HepG2 (cell line): Measurements from ENCODE around the gene NEMF. TPM values are rescaled to one million over a fixed set of nuclear protein-coding genes. Genes with fewer than 3 reads are reported as not detected.
A peak's percentile ranks its signal among the peaks of the same experiment; 100 is the strongest.

ENCODE experiments used
- AGO2 ChIP-seq: fragments of 200-400 bp; formaldehyde crosslinking; optimal IDR thresholded peaks from 2 replicates; pipeline ENCODE3; 2017; ENCODE audit warnings: mild to moderate bottlenecking, low read depth, low read length, moderate library complexity
- ATF1 ChIP-seq: IDR thresholded peaks from 2 replicates; pipeline ENCODE4 v1.6.1; 2016; ENCODE audit warnings: mild to moderate bottlenecking, control low read depth
- JUNB ChIP-seq: sonication (generic); formaldehyde crosslinking; IDR thresholded peaks from 2 replicates; pipeline ENCODE4 v1.8.0; 2022; ENCODE audit warnings: missing genetic modification reagents, mild to moderate bottlenecking, borderline replicate concordance
- MED8 ChIP-seq: sonication (generic); formaldehyde crosslinking; IDR thresholded peaks from 2 replicates; pipeline ENCODE4 v1.8.1; 2023; ENCODE audit warnings: mild to moderate bottlenecking, missing genetic modification reagents; ENCODE audit not compliant: insufficient replicate concordance
- MYC ChIP-seq: sonication (generic); formaldehyde crosslinking; IDR thresholded peaks from 2 replicates; pipeline ENCODE4 v1.9.0; 2021; ENCODE audit warnings: missing genetic modification reagents, borderline replicate concordance
- NFIB ChIP-seq: sonication (generic); formaldehyde crosslinking; IDR thresholded peaks from 2 replicates; pipeline ENCODE4 v1.9.0; 2021; ENCODE audit warnings: missing genetic modification reagents, mild to moderate bottlenecking, borderline replicate concordance
- NFRKB ChIP-seq: fragments of 450-650 bp; IDR thresholded peaks from 2 replicates; pipeline ENCODE4 v1.6.1; 2017
- NR1H2 ChIP-seq: sonication (generic); formaldehyde crosslinking; IDR thresholded peaks from 2 replicates; pipeline ENCODE4 v1.8.1; 2022; ENCODE audit warnings: low read depth, missing genetic modification reagents, borderline replicate concordance
- PAX8 ChIP-seq: sonication (generic); formaldehyde crosslinking; IDR thresholded peaks from 2 replicates; pipeline ENCODE4 v1.8.0; 2022; ENCODE audit warnings: mild to moderate bottlenecking, missing genetic modification reagents, borderline replicate concordance
- SALL1 ChIP-seq: sonication (generic); formaldehyde crosslinking; IDR thresholded peaks from 2 replicates; pipeline ENCODE4 v1.8.0; 2022; ENCODE audit warnings: mild to moderate bottlenecking, missing genetic modification reagents
- TCF12 ChIP-seq, 2 experiments: fragments of 450-650 bp in 1 of 2; sonication (generic) in 1 of 2; formaldehyde crosslinking in 1 of 2; IDR thresholded peaks; 2 replicates each; pipeline versions ENCODE4 v1.6.1 to v1.8.0; 2017 to 2022; ENCODE audit warnings: antibody characterized with exemption in 1 of 2, mild to moderate bottlenecking in 1 of 2, missing genetic modification reagents in 1 of 2, moderate library complexity in 1 of 2
- TCF7L2 ChIP-seq: IDR thresholded peaks from 2 replicates; pipeline ENCODE4 v1.6.1; 2011; ENCODE audit warnings: mild to moderate bottlenecking, low read depth, low read length, moderate library complexity
- TSC22D2 ChIP-seq: sonication (generic); formaldehyde crosslinking; IDR thresholded peaks from 2 replicates; pipeline ENCODE4 v1.5.1; 2020; ENCODE audit warnings: missing genetic modification reagents, mild to moderate bottlenecking, borderline replicate concordance
- ZNF235 ChIP-seq: sonication (generic); formaldehyde crosslinking; IDR thresholded peaks from 2 replicates; pipeline ENCODE4 v1.8.1; 2023; ENCODE audit warnings: mild to moderate bottlenecking, missing genetic modification reagents, borderline replicate concordance
- ZNF296 ChIP-seq: sonication (generic); formaldehyde crosslinking; conservative IDR thresholded peaks from 2 replicates; pipeline ENCODE4 v1.5.0; 2020; ENCODE audit warnings: mild to moderate bottlenecking, missing genetic modification reagents
- ZNF382 ChIP-seq: sonication (generic); formaldehyde crosslinking; IDR thresholded peaks from 2 replicates; pipeline ENCODE4 v1.5.0; 2020; ENCODE audit warnings: missing genetic modification reagents, mild to moderate bottlenecking, borderline replicate concordance
- ZNF530 ChIP-seq: sonication (generic); formaldehyde crosslinking; IDR thresholded peaks from 2 replicates; pipeline ENCODE4 v1.5.0; 2020; ENCODE audit warnings: low read depth, mild to moderate bottlenecking, missing genetic modification reagents
- polyA plus RNA-seq, 8 experiments: library from polyadenylated mRNA; depleted of rRNA in 3 of 8; stranded (reverse) in 7 of 8; unstranded in 1 of 8; fragments of >200 nt; fragmentation: Illumina TruSeq in 4 of 8; extraction: Trizol in 4 of 8; gene quantifications; 2 replicates each; pipeline versions ENCODE4 v1.2.1 to v1.2.3, GENCODE V29; 2011 to 2016; ENCODE audit warnings: low read depth in 4 of 8, missing spikeins in 1 of 8, mixed read lengths in 1 of 8; ENCODE audit not compliant: insufficient read depth in 1 of 8
- total RNA-seq, 5 experiments: library from RNA; depleted of rRNA; stranded (reverse); fragments of >200 nt; fragmentation: Illumina TruSeq; extraction: Trizol; gene quantifications; 2 replicates each; pipeline ENCODE4 v1.2.3, GENCODE V29; 2016; ENCODE audit warnings: low read depth in 1 of 5
- TF ChIP-seq, protein P1 (sequence below), 2 experiments: fragments of 450-650 bp in 1 of 2; sonication (generic) in 1 of 2; formaldehyde crosslinking in 1 of 2; IDR thresholded peaks; 2 replicates each; pipeline versions ENCODE4 v1.6.1 to v1.8.0; 2016 to 2022; ENCODE audit warnings: antibody characterized with exemption in 1 of 2, mild to moderate bottlenecking in 1 of 2, missing genetic modification reagents in 1 of 2
- TF ChIP-seq, protein P2 (sequence below): sonication (generic); formaldehyde crosslinking; IDR thresholded peaks from 2 replicates; pipeline ENCODE4 v1.8.0; 2022; ENCODE audit warnings: missing genetic modification reagents, low read depth, mild to moderate bottlenecking, borderline replicate concordance

Gene NEMF
- total and polyA plus RNA-seq, 2 of the 13 experiments (the other 11 are each of a cell fraction or from before 2014, with no cell fraction given): 21.3 to 57.9 TPM

GRCh38 chr14:49852301-49853157 is at the start of gene NEMF (continued):
- TF ChIP-seq TCF7L2: no peak
- TF ChIP-seq TCF12 (IDR thresholded peaks at IDR 0.05): no peak
- no peak for TF ChIP-seq TCF12 (CRISPR knock-in tag; IDR thresholded peaks at IDR 0.05)
- TF ChIP-seq NFIB (CRISPR knock-in tag): no peak
- peak; percentile 82; the same call in 1 of the 2 replicates for TF ChIP-seq MYC (CRISPR knock-in tag)
- no peak for TF ChIP-seq NFRKB
- TF ChIP-seq ZNF382 (CRISPR knock-in tag): no peak
- TF ChIP-seq SALL1 (CRISPR knock-in tag): peak; percentile 88
- peak; percentile 64; the same call in 1 of the 2 replicates for TF ChIP-seq ZNF235 (CRISPR knock-in tag)
- TF ChIP-seq AGO2: peak; percentile 40
- TF ChIP-seq ATF1 (CRISPR knock-in tag): no peak; the same call in 1 of the 2 replicates
- TF ChIP-seq, protein P1, sequence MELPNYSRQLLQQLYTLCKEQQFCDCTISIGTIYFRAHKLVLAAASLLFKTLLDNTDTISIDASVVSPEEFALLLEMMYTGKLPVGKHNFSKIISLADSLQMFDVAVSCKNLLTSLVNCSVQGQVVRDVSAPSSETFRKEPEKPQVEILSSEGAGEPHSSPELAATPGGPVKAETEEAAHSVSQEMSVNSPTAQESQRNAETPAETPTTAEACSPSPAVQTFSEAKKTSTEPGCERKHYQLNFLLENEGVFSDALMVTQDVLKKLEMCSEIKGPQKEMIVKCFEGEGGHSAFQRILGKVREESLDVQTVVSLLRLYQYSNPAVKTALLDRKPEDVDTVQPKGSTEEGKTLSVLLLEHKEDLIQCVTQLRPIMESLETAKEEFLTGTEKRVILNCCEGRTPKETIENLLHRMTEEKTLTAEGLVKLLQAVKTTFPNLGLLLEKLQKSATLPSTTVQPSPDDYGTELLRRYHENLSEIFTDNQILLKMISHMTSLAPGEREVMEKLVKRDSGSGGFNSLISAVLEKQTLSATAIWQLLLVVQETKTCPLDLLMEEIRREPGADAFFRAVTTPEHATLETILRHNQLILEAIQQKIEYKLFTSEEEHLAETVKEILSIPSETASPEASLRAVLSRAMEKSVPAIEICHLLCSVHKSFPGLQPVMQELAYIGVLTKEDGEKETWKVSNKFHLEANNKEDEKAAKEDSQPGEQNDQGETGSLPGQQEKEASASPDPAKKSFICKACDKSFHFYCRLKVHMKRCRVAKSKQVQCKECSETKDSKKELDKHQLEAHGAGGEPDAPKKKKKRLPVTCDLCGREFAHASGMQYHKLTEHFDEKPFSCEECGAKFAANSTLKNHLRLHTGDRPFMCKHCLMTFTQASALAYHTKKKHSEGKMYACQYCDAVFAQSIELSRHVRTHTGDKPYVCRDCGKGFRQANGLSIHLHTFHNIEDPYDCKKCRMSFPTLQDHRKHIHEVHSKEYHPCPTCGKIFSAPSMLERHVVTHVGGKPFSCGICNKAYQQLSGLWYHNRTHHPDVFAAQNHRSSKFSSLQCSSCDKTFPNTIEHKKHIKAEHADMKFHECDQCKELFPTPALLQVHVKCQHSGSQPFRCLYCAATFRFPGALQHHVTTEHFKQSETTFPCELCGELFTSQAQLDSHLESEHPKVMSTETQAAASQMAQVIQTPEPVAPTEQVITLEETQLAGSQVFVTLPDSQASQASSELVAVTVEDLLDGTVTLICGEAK (IDR thresholded peaks at IDR 0.05): no peak
- TF ChIP-seq, protein P1 (CRISPR knock-in tag; IDR thresholded peaks at IDR 0.05): peak; percentile 87
- TF ChIP-seq JUNB (CRISPR knock-in tag): no peak
- TF ChIP-seq, protein P2, sequence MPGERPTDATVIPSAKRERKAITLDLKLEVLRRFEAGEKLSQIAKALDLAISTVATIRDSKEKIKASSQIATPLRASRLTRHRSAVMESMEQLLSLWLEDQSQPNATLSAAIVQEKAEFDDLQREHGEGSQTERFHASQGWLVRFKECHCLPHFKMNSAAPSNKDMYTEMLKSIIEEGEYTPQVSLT: 0 out of 2 replicates have a peak, but pooled peaks have one; percentile 86
- TF ChIP-seq TSC22D2 (CRISPR knock-in tag): no peak; the same call in 1 of the 2 replicates
- TF ChIP-seq MED8 (CRISPR knock-in tag): no peak
- peak; percentile 91 for TF ChIP-seq ZNF296 (CRISPR knock-in tag)
- TF ChIP-seq NR1H2 (CRISPR knock-in tag): peak; percentile 52; the same call in 1 of the 2 replicates
- TF ChIP-seq ZNF530 (CRISPR knock-in tag): no peak
- TF ChIP-seq PAX8: no peak
